Neural crest cell (in vitro differentiated cells): ENCODE measurements around the gene TRAPPC5. TPM values are rescaled to one million over a fixed set of nuclear protein-coding genes. Genes with fewer than 3 reads are reported as not detected.

Experiments used
- DNase-seq: peaks from one replicate; pipeline ENCODE4 v3.0.0; 2021; ENCODE audit warnings: low read depth, mixed read lengths, low spot score
- H3K27ac Mint-ChIP-seq: one replicate; pipeline ENCODE4 v1.8.0; 2021; ENCODE audit warnings: mild to moderate bottlenecking, mixed read lengths; ENCODE audit not compliant: unreplicated experiment
- H3K27me3 Mint-ChIP-seq: 2 replicates; pipeline ENCODE4 v1.8.0; 2021; ENCODE audit warnings: low read depth, mild to moderate bottlenecking, mixed read lengths
- H3K36me3 Mint-ChIP-seq: 2 replicates; pipeline ENCODE4 v1.8.0; 2021; ENCODE audit warnings: low read depth, mild to moderate bottlenecking, mixed read lengths
- H3K4me1 Mint-ChIP-seq: 2 replicates; pipeline ENCODE4 v1.8.0; 2021; ENCODE audit warnings: mixed read lengths
- H3K4me3 Mint-ChIP-seq: one replicate; pipeline ENCODE4 v1.8.0; 2021; ENCODE audit warnings: mild to moderate bottlenecking, mixed read lengths
- H3K9me3 Mint-ChIP-seq: 2 replicates; pipeline ENCODE4 v1.8.0; 2021; ENCODE audit warnings: mixed read lengths
- long read RNA-seq: library from polyadenylated mRNA; unstranded; transcript quantifications from one replicate; pipeline ENCODE4 v2.0.0, GENCODE V29; 2020
- total RNA-seq: library from RNA; stranded (reverse); gene quantifications from 2 replicates; pipeline ENCODE4 v1.2.1, GENCODE V29; 2021
- TF ChIP-seq, protein P1 (sequence below): fragments of 200-600 bp; sonication (generic); conservative IDR thresholded peaks from 2 replicates; pipeline ENCODE4 v1.5.0; 2021; ENCODE audit warnings: antibody characterized with exemption, mild to moderate bottlenecking

TRAPPC5 gene
- 83.8 and 87.2 TPM in 2 replicates for total RNA-seq
- long read RNA-seq, full-length matches to known transcripts: 5 of 5 reads
- long read RNA-seq, partial matches to known transcripts: 0 of 5 reads
- long read RNA-seq, other reads (novel, unspliced or antisense): 0 of 5 reads

DNA sequence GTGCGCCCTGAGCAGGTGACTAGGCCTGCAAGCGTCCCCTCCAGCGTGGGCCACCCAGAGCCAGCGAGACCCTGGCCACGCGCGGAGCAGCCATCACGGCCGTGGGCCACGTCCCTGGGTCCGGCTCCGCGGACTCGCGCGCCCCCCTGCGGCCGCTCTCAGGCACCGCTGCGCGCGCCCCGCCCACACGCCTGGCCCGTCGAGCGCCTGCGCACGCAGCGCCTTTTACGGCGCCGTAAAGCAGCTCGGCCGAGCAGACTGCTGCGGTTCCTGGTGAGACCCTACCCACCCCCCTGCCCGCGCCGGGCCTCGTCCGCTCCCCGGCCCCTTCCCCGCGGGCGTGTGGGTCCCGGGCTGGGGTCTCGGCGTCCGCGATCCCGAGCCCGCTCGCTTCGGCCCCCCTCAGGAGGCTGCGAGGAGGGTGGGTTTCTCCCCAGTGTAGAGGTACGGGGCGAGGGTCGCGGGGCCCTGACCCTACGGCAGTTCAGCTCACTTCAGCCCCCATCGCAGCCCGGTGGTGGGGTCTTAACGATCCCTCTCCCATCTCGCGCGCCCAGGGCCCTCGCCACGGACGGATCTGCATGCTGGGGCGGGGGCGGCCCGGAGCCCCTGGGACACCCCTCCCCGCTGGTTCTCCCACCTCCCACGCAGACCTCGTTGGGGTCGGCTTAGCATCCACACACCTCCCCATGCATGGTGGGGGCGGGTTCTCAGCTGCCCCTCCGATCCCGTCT lies at the start of gene TRAPPC5:
Gene TRAPPC5, plus strand, starts transcription at position 228 of the 734 bp plus-strand sequence. CDS start 1,421 bp downstream, outside the sequence.
- peak; percentile 85 for DNase-seq
- peak within 1 kb of the TSS; percentile 90 for H3K27ac Mint-ChIP-seq
- H3K4me1 Mint-ChIP-seq: peaks cover 11% of the 10 kb centered on the region
- H3K9me3 Mint-ChIP-seq: no peaks in the 10 kb centered on the region
- H3K36me3 Mint-ChIP-seq: no peaks in the 10 kb centered on the region
- H3K27me3 Mint-ChIP-seq: peaks cover 40% of the 10 kb centered on the region
- peak within 1 kb of the TSS; percentile 90 for H3K4me3 Mint-ChIP-seq
- TF ChIP-seq, protein P1, sequence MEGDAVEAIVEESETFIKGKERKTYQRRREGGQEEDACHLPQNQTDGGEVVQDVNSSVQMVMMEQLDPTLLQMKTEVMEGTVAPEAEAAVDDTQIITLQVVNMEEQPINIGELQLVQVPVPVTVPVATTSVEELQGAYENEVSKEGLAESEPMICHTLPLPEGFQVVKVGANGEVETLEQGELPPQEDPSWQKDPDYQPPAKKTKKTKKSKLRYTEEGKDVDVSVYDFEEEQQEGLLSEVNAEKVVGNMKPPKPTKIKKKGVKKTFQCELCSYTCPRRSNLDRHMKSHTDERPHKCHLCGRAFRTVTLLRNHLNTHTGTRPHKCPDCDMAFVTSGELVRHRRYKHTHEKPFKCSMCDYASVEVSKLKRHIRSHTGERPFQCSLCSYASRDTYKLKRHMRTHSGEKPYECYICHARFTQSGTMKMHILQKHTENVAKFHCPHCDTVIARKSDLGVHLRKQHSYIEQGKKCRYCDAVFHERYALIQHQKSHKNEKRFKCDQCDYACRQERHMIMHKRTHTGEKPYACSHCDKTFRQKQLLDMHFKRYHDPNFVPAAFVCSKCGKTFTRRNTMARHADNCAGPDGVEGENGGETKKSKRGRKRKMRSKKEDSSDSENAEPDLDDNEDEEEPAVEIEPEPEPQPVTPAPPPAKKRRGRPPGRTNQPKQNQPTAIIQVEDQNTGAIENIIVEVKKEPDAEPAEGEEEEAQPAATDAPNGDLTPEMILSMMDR: peak; percentile 94

GRCh38 chr19:7631577-7631976 lies 49.1 kb upstream of the TRAPPC5 start:
- H3K27me3 Mint-ChIP-seq: peaks cover 31% of the 10 kb centered on the region
- H3K36me3 Mint-ChIP-seq: peaks cover 7% of the 10 kb centered on the region
- TF ChIP-seq, protein P1: no peak
- H3K4me1 Mint-ChIP-seq: peaks cover 27% of the 10 kb centered on the region
- H3K9me3 Mint-ChIP-seq: no peaks in the 10 kb centered on the region
- no peak overlapping the region for H3K27ac Mint-ChIP-seq
- no peak for DNase-seq
- peak overlapping the region; percentile 80 for H3K4me3 Mint-ChIP-seq

- peaks cover 27% of the 10 kb centered on the region for H3K4me1 Mint-ChIP-seq
- peaks cover 41% of the 10 kb centered on the region for H3K27me3 Mint-ChIP-seq
- no peaks in the 10 kb centered on the region for H3K9me3 Mint-ChIP-seq
- TF ChIP-seq, protein P1: no peak
- DNase-seq: no peak
- no peak overlapping the region for H3K27ac Mint-ChIP-seq
- H3K36me3 Mint-ChIP-seq: peaks cover 5% of the 10 kb centered on the region
- H3K4me3 Mint-ChIP-seq: no peak overlapping the region
Observed at GRCh38 chr19:7632340-7633203, 48.1 kb upstream of the TRAPPC5 start.

- Mint-ChIP-seq H3K27me3 (peaks cover 52% of the 10 kb centered on the region), H3K36me3 (peaks cover 5% of the 10 kb centered on the region), H3K4me1 (peaks cover 22% of the 10 kb centered on the region), H3K27ac (no peak within 1 kb of the TSS), H3K9me3 (no peaks in the 10 kb centered on the region), H3K4me3 (peak within 1 kb of the TSS; percentile 65)
- TF ChIP-seq, protein P1: no peak
- no peak for DNase-seq
Observed at GRCh38 chr19:7633698-7634097, 46.9 kb upstream of the TRAPPC5 start, which contains the start of gene PCP2. TSS of gene PCP2 (minus strand) at chr19:7633719. CDS start at chr19:7633457, 262 bp downstream.

DNA sequence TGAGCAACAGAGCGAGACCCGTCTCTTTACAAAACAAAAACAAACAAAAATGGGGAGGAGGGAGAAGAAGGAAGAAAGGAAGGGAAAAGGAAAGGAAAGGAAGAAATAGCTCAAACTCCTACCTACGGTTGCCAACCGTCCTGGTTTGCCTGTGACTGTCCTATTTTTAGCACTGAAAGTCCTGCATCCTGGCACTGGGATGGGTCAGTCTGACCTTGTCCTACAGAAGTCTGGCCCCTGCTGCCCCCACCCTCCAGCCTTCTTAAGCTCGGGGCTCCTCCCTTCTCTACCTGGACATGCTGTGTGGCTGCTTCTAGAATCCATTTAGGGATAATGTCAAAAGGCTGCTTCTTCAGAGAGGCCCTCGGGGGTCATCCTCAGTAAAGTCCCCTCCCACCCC lies 45.0 kb upstream of the TRAPPC5 start:
- H3K36me3 Mint-ChIP-seq: no peaks in the 10 kb centered on the region
- H3K4me3 Mint-ChIP-seq: peak overlapping the region; percentile 76
- peaks cover 2% of the 10 kb centered on the region for H3K4me1 Mint-ChIP-seq
- DNase-seq: no peak
- peaks cover 63% of the 10 kb centered on the region for H3K27me3 Mint-ChIP-seq
- peak overlapping the region; percentile 75 for H3K27ac Mint-ChIP-seq
- peaks cover 7% of the 10 kb centered on the region for H3K9me3 Mint-ChIP-seq
- TF ChIP-seq, protein P1: no peak
